ENCODE results near the gene LAMA3.

- TF ChIP-seq, protein P1, sequence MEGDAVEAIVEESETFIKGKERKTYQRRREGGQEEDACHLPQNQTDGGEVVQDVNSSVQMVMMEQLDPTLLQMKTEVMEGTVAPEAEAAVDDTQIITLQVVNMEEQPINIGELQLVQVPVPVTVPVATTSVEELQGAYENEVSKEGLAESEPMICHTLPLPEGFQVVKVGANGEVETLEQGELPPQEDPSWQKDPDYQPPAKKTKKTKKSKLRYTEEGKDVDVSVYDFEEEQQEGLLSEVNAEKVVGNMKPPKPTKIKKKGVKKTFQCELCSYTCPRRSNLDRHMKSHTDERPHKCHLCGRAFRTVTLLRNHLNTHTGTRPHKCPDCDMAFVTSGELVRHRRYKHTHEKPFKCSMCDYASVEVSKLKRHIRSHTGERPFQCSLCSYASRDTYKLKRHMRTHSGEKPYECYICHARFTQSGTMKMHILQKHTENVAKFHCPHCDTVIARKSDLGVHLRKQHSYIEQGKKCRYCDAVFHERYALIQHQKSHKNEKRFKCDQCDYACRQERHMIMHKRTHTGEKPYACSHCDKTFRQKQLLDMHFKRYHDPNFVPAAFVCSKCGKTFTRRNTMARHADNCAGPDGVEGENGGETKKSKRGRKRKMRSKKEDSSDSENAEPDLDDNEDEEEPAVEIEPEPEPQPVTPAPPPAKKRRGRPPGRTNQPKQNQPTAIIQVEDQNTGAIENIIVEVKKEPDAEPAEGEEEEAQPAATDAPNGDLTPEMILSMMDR (IDR thresholded peaks at IDR 0.05) = no peak
- TF ChIP-seq, protein P2, sequence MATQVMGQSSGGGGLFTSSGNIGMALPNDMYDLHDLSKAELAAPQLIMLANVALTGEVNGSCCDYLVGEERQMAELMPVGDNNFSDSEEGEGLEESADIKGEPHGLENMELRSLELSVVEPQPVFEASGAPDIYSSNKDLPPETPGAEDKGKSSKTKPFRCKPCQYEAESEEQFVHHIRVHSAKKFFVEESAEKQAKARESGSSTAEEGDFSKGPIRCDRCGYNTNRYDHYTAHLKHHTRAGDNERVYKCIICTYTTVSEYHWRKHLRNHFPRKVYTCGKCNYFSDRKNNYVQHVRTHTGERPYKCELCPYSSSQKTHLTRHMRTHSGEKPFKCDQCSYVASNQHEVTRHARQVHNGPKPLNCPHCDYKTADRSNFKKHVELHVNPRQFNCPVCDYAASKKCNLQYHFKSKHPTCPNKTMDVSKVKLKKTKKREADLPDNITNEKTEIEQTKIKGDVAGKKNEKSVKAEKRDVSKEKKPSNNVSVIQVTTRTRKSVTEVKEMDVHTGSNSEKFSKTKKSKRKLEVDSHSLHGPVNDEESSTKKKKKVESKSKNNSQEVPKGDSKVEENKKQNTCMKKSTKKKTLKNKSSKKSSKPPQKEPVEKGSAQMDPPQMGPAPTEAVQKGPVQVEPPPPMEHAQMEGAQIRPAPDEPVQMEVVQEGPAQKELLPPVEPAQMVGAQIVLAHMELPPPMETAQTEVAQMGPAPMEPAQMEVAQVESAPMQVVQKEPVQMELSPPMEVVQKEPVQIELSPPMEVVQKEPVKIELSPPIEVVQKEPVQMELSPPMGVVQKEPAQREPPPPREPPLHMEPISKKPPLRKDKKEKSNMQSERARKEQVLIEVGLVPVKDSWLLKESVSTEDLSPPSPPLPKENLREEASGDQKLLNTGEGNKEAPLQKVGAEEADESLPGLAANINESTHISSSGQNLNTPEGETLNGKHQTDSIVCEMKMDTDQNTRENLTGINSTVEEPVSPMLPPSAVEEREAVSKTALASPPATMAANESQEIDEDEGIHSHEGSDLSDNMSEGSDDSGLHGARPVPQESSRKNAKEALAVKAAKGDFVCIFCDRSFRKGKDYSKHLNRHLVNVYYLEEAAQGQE (IDR thresholded peaks at IDR 0.05; ENCODE audit: insufficient read depth in 1 of 2, low read depth in 2 of 2, low read length in 1 of 2) = no peak
- TF ChIP-seq SIN3A (IDR thresholded peaks at IDR 0.05; ENCODE audit: borderline replicate concordance, insufficient read depth, low read depth, low read length) = no peak
- no peak for TF ChIP-seq POLR2AphosphoS5 (IDR thresholded peaks at IDR 0.05; ENCODE audit: low read depth, low read length)
- TF ChIP-seq TCF7L2 (IDR thresholded peaks at IDR 0.05; ENCODE audit: low read depth, low read length) = no peak
These were observed 20.8 kb downstream of the LAMA3 start for GRCh38 chr18:23710068-23710527.

Measured in Panc1 (cell line).